GM19099 (cell line): Measurements from ENCODE around the gene ASXL3.

Experiments
- POLR2A ChIP-seq: IDR thresholded peaks from 3 replicates; pipeline ENCODE4 v1.6.1; 2011; ENCODE audit warnings: low read depth; ENCODE audit not compliant: insufficient read length; ENCODE audit errors: extremely low read depth

ASXL3 gene

GRCh38 chr18:33665641-33666040 is 87.6 kb downstream of the ASXL3 start:
- TF ChIP-seq POLR2A = no peak

- TF ChIP-seq POLR2A = no peak
Observed at GRCh38 chr18:33666915-33667314, 88.9 kb downstream of the ASXL3 start.

GRCh38 chr18:33669589-33669988 is 91.6 kb downstream of the ASXL3 start:
- no peak for TF ChIP-seq POLR2A

GRCh38 chr18:33670029-33670428 is 92.0 kb downstream of the ASXL3 start:
- TF ChIP-seq POLR2A = no peak

GRCh38 chr18:33673689-33674088 is 95.7 kb downstream of the ASXL3 start:
- no peak for TF ChIP-seq POLR2A

GRCh38 chr18:33676593-33676992 is 98.6 kb downstream of the ASXL3 start:
- TF ChIP-seq POLR2A = no peak

GRCh38 chr18:33677891-33678290 is 99.9 kb downstream of the ASXL3 start:
- TF ChIP-seq POLR2A = no peak

- no peak for TF ChIP-seq POLR2A
Observed at GRCh38 chr18:33682436-33682835, 104.4 kb downstream of the ASXL3 start.

GRCh38 chr18:33694593-33694992 is 116.6 kb downstream of the ASXL3 start:
- no peak for TF ChIP-seq POLR2A

- TF ChIP-seq POLR2A = no peak
Observed at GRCh38 chr18:33696332-33697162, 118.5 kb downstream of the ASXL3 start.

GRCh38 chr18:33697498-33697897 is 119.5 kb downstream of the ASXL3 start:
- no peak for TF ChIP-seq POLR2A

- TF ChIP-seq POLR2A = no peak
Observed at GRCh38 chr18:33699372-33699771, 121.4 kb downstream of the ASXL3 start.

GRCh38 chr18:33700513-33700976 is 122.5 kb downstream of the ASXL3 start:
- no peak for TF ChIP-seq POLR2A

- no peak for TF ChIP-seq POLR2A
Observed at GRCh38 chr18:33702625-33703024, 124.6 kb downstream of the ASXL3 start.

GRCh38 chr18:33706391-33706790 is 128.4 kb downstream of the ASXL3 start:
- no peak for TF ChIP-seq POLR2A

GRCh38 chr18:33708876-33709275 is 130.9 kb downstream of the ASXL3 start:
- TF ChIP-seq POLR2A = no peak

- TF ChIP-seq POLR2A = no peak
Observed at GRCh38 chr18:33710269-33710668, 132.2 kb downstream of the ASXL3 start.
